ENCODE data around the gene TRPM4.
"Not testable (repeated sequence)": the region's sequence is repeated elsewhere in the genome, so short reads cannot be mapped to it uniquely, and the experiment has no call there.

Gene TRPM4

DNA sequence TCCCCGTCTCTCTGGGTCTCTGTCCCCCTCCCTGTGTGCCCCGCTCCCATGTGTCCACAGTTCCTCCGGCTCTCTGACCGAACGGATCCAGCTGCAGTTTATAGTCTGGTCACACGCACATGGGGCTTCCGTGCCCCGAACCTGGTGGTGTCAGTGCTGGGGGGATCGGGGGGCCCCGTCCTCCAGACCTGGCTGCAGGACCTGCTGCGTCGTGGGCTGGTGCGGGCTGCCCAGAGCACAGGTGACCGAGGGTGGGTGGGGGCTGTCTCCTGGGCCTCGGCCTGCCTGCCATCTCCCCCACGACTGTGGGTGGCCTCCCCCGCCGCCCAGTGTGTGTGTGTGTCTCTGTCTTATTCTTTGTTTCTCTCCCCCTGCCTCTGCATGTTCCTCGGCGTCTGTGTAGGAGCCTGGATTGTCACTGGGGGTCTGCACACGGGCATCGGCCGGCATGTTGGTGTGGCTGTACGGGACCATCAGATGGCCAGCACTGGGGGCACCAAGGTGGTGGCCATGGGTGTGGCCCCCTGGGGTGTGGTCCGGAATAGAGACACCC, 10.3 kb downstream of the TRPM4 start:
- DNase-seq, result no peak
- no peak for TF ChIP-seq EZH2 (IDR thresholded peaks at IDR 0.05; ENCODE audit: borderline replicate concordance, low read depth, low read length, severe bottlenecking)
- TF ChIP-seq, protein P1, sequence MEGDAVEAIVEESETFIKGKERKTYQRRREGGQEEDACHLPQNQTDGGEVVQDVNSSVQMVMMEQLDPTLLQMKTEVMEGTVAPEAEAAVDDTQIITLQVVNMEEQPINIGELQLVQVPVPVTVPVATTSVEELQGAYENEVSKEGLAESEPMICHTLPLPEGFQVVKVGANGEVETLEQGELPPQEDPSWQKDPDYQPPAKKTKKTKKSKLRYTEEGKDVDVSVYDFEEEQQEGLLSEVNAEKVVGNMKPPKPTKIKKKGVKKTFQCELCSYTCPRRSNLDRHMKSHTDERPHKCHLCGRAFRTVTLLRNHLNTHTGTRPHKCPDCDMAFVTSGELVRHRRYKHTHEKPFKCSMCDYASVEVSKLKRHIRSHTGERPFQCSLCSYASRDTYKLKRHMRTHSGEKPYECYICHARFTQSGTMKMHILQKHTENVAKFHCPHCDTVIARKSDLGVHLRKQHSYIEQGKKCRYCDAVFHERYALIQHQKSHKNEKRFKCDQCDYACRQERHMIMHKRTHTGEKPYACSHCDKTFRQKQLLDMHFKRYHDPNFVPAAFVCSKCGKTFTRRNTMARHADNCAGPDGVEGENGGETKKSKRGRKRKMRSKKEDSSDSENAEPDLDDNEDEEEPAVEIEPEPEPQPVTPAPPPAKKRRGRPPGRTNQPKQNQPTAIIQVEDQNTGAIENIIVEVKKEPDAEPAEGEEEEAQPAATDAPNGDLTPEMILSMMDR (IDR thresholded peaks at IDR 0.05; ENCODE audit: borderline replicate concordance, extremely low read depth, low read length, poor library complexity, severe bottlenecking), result no peak
- H3K4me1 ChIP-seq (ENCODE audit: insufficient read depth, low read length), result no peaks in the 10 kb centered on the region
- H3K36me3 ChIP-seq (ENCODE audit: insufficient read depth, low read length), result no peaks in the 10 kb centered on the region
- H3K9ac ChIP-seq (ENCODE audit: low read depth, low read length), result no peak overlapping the region
- no peaks in the 10 kb centered on the region for H3K27me3 ChIP-seq (ENCODE audit: insufficient read depth, low read length, poor library complexity)
- no peak overlapping the region for H3K27ac ChIP-seq (ENCODE audit: low read length)
- H4K20me1 ChIP-seq (ENCODE audit: insufficient read depth, low read length), result no peaks in the 10 kb centered on the region
- no peaks in the 10 kb centered on the region for H3K79me2 ChIP-seq (ENCODE audit: insufficient read depth, low read length)
- no peak overlapping the region for H2AFZ ChIP-seq (ENCODE audit: low read depth, low read length)
- no peak overlapping the region for H3K4me2 ChIP-seq (ENCODE audit: insufficient read depth, low read length)
- no peak overlapping the region for H3K4me3 ChIP-seq (ENCODE audit: low read depth in 1 of 2, low read length in 2 of 2)
- ATAC-seq (ENCODE audit: insufficient read depth, low read depth), result no peak
- no peaks in the 10 kb centered on the region for H3K9me3 ChIP-seq (ENCODE audit: insufficient read depth, low read length, severe bottlenecking)

DNA sequence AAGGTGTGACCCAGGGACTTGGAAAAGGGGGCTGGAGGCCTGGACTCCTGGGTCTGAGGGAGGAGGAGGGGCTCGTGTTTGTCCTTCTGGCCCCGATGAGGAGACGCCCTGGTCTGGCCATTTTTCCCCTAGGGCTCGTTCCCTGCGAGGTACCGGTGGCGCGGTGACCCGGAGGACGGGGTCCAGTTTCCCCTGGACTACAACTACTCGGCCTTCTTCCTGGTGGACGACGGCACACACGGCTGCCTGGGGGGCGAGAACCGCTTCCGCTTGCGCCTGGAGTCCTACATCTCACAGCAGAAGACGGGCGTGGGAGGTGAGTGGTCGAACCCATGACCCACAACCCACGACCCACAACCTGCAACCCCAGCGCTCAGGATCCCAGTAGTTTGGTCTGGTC, 10.8 kb downstream of the TRPM4 start:
- Histone ChIP-seq H3K36me3 (ENCODE audit: insufficient read depth, low read length) (no peaks in the 10 kb centered on the region), H3K4me3 (ENCODE audit: low read depth in 1 of 2, low read length in 2 of 2) (no peak overlapping the region), H2AFZ (ENCODE audit: low read depth, low read length) (no peak overlapping the region), H4K20me1 (ENCODE audit: insufficient read depth, low read length) (no peaks in the 10 kb centered on the region), H3K27me3 (ENCODE audit: insufficient read depth, low read length, poor library complexity) (no peaks in the 10 kb centered on the region), H3K4me1 (ENCODE audit: insufficient read depth, low read length) (no peaks in the 10 kb centered on the region), H3K27ac (ENCODE audit: low read length) (no peak overlapping the region), H3K9me3 (ENCODE audit: insufficient read depth, low read length, severe bottlenecking) (no peaks in the 10 kb centered on the region), H3K4me2 (ENCODE audit: insufficient read depth, low read length) (no peak overlapping the region), H3K9ac (ENCODE audit: low read depth, low read length) (no peak overlapping the region), H3K79me2 (ENCODE audit: insufficient read depth, low read length) (no peaks in the 10 kb centered on the region)
- TF ChIP-seq, protein P1 (IDR thresholded peaks at IDR 0.05; ENCODE audit: borderline replicate concordance, extremely low read depth, low read length, poor library complexity, severe bottlenecking), result no peak
- TF ChIP-seq EZH2 (IDR thresholded peaks at IDR 0.05; ENCODE audit: borderline replicate concordance, low read depth, low read length, severe bottlenecking), result no peak
- no peak for ATAC-seq (ENCODE audit: insufficient read depth, low read depth)
- no peak for DNase-seq

DNA sequence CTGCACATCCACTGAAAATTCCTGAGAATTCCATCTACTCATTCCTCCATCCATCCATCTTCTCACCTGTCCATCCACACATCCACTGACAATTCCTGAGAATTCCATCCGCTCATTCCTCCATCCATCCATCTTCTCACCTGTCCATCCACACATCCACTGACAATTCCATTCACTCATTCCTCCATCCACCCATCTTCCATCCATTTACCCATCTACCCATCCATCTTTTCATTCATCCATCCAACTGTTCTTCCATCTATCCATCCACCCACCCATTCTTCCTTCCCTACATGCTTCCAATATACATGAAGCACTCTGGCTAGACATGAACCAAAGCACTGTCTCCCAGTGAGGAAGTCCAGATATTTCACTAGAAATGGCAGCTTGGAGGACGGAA, 15.6 kb downstream of the TRPM4 start:
- Histone ChIP-seq H4K20me1 (ENCODE audit: insufficient read depth, low read length) (no peaks in the 10 kb centered on the region), H3K4me2 (ENCODE audit: insufficient read depth, low read length) (no peak overlapping the region), H3K79me2 (ENCODE audit: insufficient read depth, low read length) (no peaks in the 10 kb centered on the region), H3K4me1 (ENCODE audit: insufficient read depth, low read length) (no peaks in the 10 kb centered on the region), H3K27ac (ENCODE audit: low read length) (no peak overlapping the region), H2AFZ (ENCODE audit: low read depth, low read length) (no peak overlapping the region), H3K36me3 (ENCODE audit: insufficient read depth, low read length) (no peaks in the 10 kb centered on the region), H3K27me3 (ENCODE audit: insufficient read depth, low read length, poor library complexity) (no peaks in the 10 kb centered on the region), H3K9ac (ENCODE audit: low read depth, low read length) (no peak overlapping the region), H3K9me3 (ENCODE audit: insufficient read depth, low read length, severe bottlenecking) (no peaks in the 10 kb centered on the region), H3K4me3 (ENCODE audit: low read depth in 1 of 2, low read length in 2 of 2) (no peak overlapping the region)
- DNase-seq (no peak), ATAC-seq (ENCODE audit: insufficient read depth, low read depth) (no peak)
- no peak for TF ChIP-seq EZH2 (IDR thresholded peaks at IDR 0.05; ENCODE audit: borderline replicate concordance, low read depth, low read length, severe bottlenecking)
- TF ChIP-seq, protein P1 (IDR thresholded peaks at IDR 0.05; ENCODE audit: borderline replicate concordance, extremely low read depth, low read length, poor library complexity, severe bottlenecking), result no peak

DNA sequence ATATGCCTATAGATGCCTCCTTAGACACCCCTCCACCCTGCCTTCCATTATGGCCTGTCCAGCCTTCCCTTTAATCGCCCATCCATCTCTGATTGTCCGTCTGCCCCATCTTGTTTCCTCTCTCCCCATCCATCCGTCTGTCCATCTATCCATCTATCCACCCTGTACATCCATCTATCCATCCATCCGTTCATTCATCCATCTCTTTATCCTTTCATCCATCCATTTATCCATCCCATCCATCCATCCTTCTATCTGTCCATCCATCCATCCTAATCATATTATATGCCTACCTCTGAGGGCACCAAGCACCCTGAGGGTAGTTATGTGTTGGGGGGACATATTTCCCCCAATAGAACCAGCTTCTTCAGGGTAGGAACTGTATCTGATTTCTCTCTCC, 23.1 kb downstream of the TRPM4 start:
- H3K27ac ChIP-seq (ENCODE audit: low read length), result no peak overlapping the region
- ATAC-seq (ENCODE audit: insufficient read depth, low read depth) (no peak), DNase-seq (no peak)
- H3K4me2 ChIP-seq (ENCODE audit: insufficient read depth, low read length), result no peak overlapping the region
- no peak overlapping the region for H3K9ac ChIP-seq (ENCODE audit: low read depth, low read length)
- H3K4me3 ChIP-seq (ENCODE audit: low read depth in 1 of 2, low read length in 2 of 2), result no peak overlapping the region
- no peak for TF ChIP-seq EZH2 (IDR thresholded peaks at IDR 0.05; ENCODE audit: borderline replicate concordance, low read depth, low read length, severe bottlenecking)
- TF ChIP-seq, protein P1 (IDR thresholded peaks at IDR 0.05; ENCODE audit: borderline replicate concordance, extremely low read depth, low read length, poor library complexity, severe bottlenecking), result no peak
- no peaks in the 10 kb centered on the region for H3K36me3 ChIP-seq (ENCODE audit: insufficient read depth, low read length)
- no peaks in the 10 kb centered on the region for H3K79me2 ChIP-seq (ENCODE audit: insufficient read depth, low read length)
- no peaks in the 10 kb centered on the region for H3K27me3 ChIP-seq (ENCODE audit: insufficient read depth, low read length, poor library complexity)
- no peaks in the 10 kb centered on the region for H3K4me1 ChIP-seq (ENCODE audit: insufficient read depth, low read length)
- H4K20me1 ChIP-seq (ENCODE audit: insufficient read depth, low read length), result no peaks in the 10 kb centered on the region
- peaks cover 3% of the 10 kb centered on the region for H3K9me3 ChIP-seq (ENCODE audit: insufficient read depth, low read length, severe bottlenecking)
- no peak overlapping the region for H2AFZ ChIP-seq (ENCODE audit: low read depth, low read length)

DNA sequence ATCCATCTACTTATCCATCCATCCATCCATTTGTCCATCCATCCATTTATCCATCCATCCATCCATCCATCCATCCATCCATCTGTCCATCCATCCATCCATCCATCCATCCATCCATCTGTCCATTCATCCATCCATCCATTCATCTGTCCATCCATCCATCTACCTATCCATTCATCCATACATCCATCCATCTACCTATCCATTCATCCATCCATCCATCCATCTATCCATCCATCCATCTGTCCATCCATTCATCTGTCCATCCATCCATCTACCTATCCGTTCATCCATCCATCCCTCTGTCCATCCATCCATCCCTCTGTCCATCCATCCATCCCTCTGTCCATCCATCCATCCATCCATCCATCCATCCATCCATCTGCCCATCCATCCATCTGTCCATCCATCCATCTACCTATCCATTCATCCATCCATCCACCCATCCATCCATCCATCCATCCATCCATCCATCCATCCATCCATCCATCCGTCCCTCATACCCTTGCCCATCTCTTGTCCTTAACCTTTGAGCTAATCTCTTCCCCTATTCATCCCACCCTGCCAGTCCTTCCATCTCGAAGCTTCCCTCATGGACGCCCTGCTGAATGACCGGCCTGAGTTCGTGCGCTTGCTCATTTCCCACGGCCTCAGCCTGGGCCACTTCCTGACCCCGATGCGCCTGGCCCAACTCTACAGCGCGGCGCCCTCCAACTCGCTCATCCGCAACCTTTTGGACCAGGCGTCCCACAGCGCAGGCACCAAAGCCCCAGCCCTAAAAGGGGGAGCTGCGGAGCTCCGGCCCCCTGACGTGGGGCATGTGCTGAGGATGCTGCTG, 24.6 kb downstream of the TRPM4 start:
- ATAC-seq (ENCODE audit: insufficient read depth, low read depth); H4K20me1 ChIP-seq (ENCODE audit: insufficient read depth, low read length); H2AFZ ChIP-seq (ENCODE audit: low read depth, low read length); DNase-seq; H3K4me3 ChIP-seq (ENCODE audit: low read depth in 1 of 2, low read length in 2 of 2); H3K9me3 ChIP-seq (ENCODE audit: insufficient read depth, low read length, severe bottlenecking); H3K27me3 ChIP-seq (ENCODE audit: insufficient read depth, low read length, poor library complexity); H3K27ac ChIP-seq (ENCODE audit: low read length); H3K9ac ChIP-seq (ENCODE audit: low read depth, low read length); H3K4me2 ChIP-seq (ENCODE audit: insufficient read depth, low read length); H3K4me1 ChIP-seq (ENCODE audit: insufficient read depth, low read length); H3K79me2 ChIP-seq (ENCODE audit: insufficient read depth, low read length); H3K36me3 ChIP-seq (ENCODE audit: insufficient read depth, low read length): not testable (repeated sequence)

Data from DND-41 (cell line).